ENCODE measurements around the gene TIPRL.
"Not testable (repeated sequence)": the region's sequence is repeated elsewhere in the genome, so short reads cannot be mapped to it uniquely, and the experiment has no call there.

The TIPRL gene

DNA sequence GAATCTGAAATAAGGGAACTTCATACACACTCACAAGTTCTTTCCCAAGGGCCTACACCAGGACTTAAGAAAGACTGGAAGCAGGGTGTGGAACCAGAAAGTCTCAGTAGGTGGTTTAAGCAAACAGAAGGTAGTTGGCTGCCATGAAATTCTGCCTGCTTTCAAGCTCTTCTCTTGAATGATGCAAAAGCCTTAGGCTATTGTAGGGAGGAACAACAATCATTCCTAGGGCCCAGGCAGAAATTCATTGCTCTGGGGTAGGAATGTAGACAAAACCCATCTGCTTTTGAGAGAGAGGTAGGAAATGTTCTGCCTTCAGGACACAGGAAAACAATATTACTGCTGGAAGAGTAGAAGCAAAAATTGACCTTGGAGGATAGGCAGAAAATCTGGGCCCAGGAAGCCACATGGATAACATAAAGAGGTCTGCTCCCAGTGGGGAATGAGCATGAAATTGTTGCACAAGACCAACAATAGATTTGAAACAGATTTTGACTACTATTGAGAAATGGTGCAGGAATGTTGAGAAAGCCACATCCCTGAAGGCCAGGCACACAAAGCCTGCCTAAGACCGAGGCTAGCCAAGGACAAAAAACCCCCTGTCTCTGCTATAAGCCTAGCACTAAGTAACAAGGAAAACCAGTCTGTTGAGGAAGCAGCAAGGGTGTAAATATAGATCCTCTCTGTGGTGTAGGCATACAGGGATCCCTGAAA is 24.3 kb downstream of the TIPRL start:
- Histone ChIP-seq H3K36me3 (ENCODE audit: control insufficient read depth, insufficient read depth, low read length) (no peaks in the 10 kb centered on the region), H2AFZ (no peak overlapping the region), H3K27ac (no peak overlapping the region), H3K27me3 (ENCODE audit: control insufficient read depth, insufficient read depth, low read length) (no peaks in the 10 kb centered on the region), H3K9me3 (ENCODE audit: control insufficient read depth, low read length) (no peaks in the 10 kb centered on the region), H3K4me1 (no peaks in the 10 kb centered on the region), H3K79me2 (no peaks in the 10 kb centered on the region), H3K4me2 (ENCODE audit: low read length) (no peak overlapping the region), H3K9ac (no peak overlapping the region), H3K4me3 (ENCODE audit: low read depth, low read length) (no peak overlapping the region)
- TF ChIP-seq, protein P1, sequence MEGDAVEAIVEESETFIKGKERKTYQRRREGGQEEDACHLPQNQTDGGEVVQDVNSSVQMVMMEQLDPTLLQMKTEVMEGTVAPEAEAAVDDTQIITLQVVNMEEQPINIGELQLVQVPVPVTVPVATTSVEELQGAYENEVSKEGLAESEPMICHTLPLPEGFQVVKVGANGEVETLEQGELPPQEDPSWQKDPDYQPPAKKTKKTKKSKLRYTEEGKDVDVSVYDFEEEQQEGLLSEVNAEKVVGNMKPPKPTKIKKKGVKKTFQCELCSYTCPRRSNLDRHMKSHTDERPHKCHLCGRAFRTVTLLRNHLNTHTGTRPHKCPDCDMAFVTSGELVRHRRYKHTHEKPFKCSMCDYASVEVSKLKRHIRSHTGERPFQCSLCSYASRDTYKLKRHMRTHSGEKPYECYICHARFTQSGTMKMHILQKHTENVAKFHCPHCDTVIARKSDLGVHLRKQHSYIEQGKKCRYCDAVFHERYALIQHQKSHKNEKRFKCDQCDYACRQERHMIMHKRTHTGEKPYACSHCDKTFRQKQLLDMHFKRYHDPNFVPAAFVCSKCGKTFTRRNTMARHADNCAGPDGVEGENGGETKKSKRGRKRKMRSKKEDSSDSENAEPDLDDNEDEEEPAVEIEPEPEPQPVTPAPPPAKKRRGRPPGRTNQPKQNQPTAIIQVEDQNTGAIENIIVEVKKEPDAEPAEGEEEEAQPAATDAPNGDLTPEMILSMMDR (IDR thresholded peaks at IDR 0.05): no peak

DNA sequence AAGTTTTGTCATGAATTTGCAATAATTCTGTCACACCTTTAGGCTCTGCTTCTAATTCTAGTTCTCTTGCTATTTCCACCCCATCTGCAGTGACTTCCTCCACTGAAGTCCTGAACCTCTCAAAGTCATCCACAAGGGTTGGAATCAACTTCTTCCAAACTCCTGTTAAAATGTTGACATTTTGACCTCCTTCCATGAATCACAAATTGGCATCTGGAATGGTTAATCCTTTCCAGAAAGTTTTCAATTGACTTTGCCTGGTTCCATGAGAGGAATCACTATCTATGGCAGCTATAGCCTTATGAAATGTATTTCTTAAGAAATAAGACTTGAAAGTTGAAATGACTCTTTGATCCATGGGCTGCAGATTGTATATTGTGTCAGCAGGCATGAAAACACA is 27.3 kb downstream of the TIPRL start:
- Histone ChIP-seq H3K9ac (no peak overlapping the region), H3K79me2 (no peaks in the 10 kb centered on the region), H3K4me2 (ENCODE audit: low read length) (no peak overlapping the region), H3K27me3 (ENCODE audit: control insufficient read depth, insufficient read depth, low read length) (no peaks in the 10 kb centered on the region), H3K9me3 (ENCODE audit: control insufficient read depth, low read length) (no peaks in the 10 kb centered on the region), H3K27ac (no peak overlapping the region), H2AFZ (no peak overlapping the region), H3K36me3 (ENCODE audit: control insufficient read depth, insufficient read depth, low read length) (no peaks in the 10 kb centered on the region), H3K4me1 (no peaks in the 10 kb centered on the region), H3K4me3 (ENCODE audit: low read depth, low read length) (no peak overlapping the region)
- TF ChIP-seq, protein P1 (IDR thresholded peaks at IDR 0.05): no peak

DNA sequence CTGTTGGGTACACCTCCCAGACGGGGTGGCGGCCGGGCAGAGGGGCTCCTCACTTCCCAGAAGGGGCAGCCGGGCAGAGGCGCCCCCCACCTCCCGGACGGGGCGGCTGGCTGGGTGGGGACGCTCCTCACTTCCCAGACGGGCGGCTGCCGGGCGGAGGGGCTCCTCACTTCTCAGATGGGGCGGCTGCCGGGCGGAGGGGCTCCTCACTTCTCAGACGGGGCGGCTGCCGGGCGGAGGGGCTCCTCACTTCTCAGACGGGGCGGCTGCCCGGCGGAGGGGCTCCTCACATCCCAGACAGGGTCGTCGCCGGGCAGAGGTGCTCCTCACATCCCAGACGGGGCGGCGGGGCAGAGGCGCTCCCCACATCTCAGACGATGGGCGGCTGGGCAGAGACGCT is 28.9 kb downstream of the TIPRL start:
- not testable (repeated sequence) for H3K36me3 ChIP-seq (ENCODE audit: control insufficient read depth, insufficient read depth, low read length); H3K27me3 ChIP-seq (ENCODE audit: control insufficient read depth, insufficient read depth, low read length); H3K27ac ChIP-seq; H3K9ac ChIP-seq; H3K4me1 ChIP-seq; H2AFZ ChIP-seq; H3K4me2 ChIP-seq (ENCODE audit: low read length); H3K79me2 ChIP-seq; H3K9me3 ChIP-seq (ENCODE audit: control insufficient read depth, low read length); H3K4me3 ChIP-seq (ENCODE audit: low read depth, low read length)

DNA sequence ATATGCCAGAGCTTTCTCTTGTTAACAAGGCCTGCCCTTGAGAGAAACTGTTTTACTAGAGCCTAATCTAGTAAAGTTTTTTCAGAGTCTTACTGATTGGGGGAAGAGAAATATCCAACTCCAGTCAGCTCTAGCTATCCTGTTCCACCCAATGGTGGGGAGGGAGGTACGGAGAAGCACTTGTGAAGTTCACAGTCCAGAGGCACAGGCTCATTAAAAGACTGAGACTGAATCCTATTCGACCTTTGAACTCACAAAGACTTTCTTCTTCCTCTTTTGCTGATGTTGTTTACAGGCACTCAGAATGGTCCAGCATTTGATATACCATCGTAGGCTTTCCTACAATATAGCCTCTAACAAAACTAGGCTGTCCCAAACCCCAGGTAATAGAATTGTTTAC is 31.6 kb downstream of the TIPRL start:
- Histone ChIP-seq H3K4me2 (ENCODE audit: low read length) (no peak overlapping the region), H2AFZ (no peak overlapping the region), H3K36me3 (ENCODE audit: control insufficient read depth, insufficient read depth, low read length) (no peaks in the 10 kb centered on the region), H3K9ac (no peak overlapping the region), H3K27ac (no peak overlapping the region), H3K4me3 (ENCODE audit: low read depth, low read length) (no peak overlapping the region), H3K79me2 (no peaks in the 10 kb centered on the region), H3K4me1 (no peaks in the 10 kb centered on the region), H3K9me3 (ENCODE audit: control insufficient read depth, low read length) (no peaks in the 10 kb centered on the region), H3K27me3 (ENCODE audit: control insufficient read depth, insufficient read depth, low read length) (no peaks in the 10 kb centered on the region)
- TF ChIP-seq, protein P1 (IDR thresholded peaks at IDR 0.05): no peak

DNA sequence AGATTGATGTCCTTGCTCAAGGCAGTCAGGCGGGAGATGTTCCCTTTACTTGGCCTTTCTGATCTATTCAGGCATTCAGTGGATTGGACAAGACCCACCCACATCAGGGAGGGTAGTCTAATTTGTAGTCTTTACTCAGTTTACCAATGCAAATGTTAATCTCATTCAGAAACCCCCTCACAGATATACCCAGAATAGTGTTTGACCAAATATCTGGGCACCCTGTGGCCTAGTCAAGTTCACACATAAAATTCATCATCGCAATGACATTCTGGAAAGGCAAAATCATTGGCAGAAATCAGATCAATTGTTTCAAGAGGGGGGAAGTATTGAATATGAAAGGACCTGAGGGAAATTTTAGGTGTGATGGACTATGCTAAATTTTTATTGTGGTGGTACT is 34.6 kb downstream of the TIPRL start:
- Histone ChIP-seq H3K4me2 (ENCODE audit: low read length) (no peak overlapping the region), H3K27me3 (ENCODE audit: control insufficient read depth, insufficient read depth, low read length) (no peaks in the 10 kb centered on the region), H3K9me3 (ENCODE audit: control insufficient read depth, low read length) (no peaks in the 10 kb centered on the region), H3K4me3 (ENCODE audit: low read depth, low read length) (no peak overlapping the region), H3K9ac (no peak overlapping the region), H3K36me3 (ENCODE audit: control insufficient read depth, insufficient read depth, low read length) (no peaks in the 10 kb centered on the region), H3K27ac (no peak overlapping the region), H3K79me2 (no peaks in the 10 kb centered on the region), H3K4me1 (no peaks in the 10 kb centered on the region), H2AFZ (no peak overlapping the region)
- TF ChIP-seq, protein P1 (IDR thresholded peaks at IDR 0.05): no peak
